Measurements from ENCODE around the gene ABCA13.

ABCA13 gene

DNA sequence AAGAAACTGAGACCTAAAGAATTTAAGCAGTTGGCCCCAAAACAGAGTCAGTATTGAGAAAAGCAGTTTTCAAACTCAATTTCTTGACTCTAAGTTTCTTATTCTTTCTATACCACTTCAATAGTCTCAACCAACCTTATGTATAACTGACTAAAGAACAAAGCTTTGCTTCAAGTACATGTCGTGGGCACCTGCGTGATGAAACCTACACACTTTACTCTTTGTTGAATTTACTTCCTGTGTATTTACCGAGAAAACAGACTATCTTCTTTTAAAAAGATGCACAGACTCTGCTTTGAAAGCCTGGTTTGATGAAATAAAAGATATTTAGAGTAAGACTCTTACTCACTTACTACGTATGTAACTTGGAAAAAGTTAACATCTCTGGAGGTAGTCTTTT is 455.9 kb downstream of the ABCA13 start:
- no peak for DNase-seq
- Histone ChIP-seq H3K27ac (no peak overlapping the region), H3K36me3 (no peaks in the 10 kb centered on the region), H3K9me3 (ENCODE audit: severe bottlenecking) (no peaks in the 10 kb centered on the region), H3K4me3 (ENCODE audit: low read depth, low read length) (no peak overlapping the region), H3K27me3 (ENCODE audit: insufficient read depth, low read depth, severe bottlenecking) (no peaks in the 10 kb centered on the region)
- TF ChIP-seq, protein P1, sequence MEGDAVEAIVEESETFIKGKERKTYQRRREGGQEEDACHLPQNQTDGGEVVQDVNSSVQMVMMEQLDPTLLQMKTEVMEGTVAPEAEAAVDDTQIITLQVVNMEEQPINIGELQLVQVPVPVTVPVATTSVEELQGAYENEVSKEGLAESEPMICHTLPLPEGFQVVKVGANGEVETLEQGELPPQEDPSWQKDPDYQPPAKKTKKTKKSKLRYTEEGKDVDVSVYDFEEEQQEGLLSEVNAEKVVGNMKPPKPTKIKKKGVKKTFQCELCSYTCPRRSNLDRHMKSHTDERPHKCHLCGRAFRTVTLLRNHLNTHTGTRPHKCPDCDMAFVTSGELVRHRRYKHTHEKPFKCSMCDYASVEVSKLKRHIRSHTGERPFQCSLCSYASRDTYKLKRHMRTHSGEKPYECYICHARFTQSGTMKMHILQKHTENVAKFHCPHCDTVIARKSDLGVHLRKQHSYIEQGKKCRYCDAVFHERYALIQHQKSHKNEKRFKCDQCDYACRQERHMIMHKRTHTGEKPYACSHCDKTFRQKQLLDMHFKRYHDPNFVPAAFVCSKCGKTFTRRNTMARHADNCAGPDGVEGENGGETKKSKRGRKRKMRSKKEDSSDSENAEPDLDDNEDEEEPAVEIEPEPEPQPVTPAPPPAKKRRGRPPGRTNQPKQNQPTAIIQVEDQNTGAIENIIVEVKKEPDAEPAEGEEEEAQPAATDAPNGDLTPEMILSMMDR (IDR thresholded peaks at IDR 0.05; ENCODE audit: low read depth, low read length) = no peak

DNA sequence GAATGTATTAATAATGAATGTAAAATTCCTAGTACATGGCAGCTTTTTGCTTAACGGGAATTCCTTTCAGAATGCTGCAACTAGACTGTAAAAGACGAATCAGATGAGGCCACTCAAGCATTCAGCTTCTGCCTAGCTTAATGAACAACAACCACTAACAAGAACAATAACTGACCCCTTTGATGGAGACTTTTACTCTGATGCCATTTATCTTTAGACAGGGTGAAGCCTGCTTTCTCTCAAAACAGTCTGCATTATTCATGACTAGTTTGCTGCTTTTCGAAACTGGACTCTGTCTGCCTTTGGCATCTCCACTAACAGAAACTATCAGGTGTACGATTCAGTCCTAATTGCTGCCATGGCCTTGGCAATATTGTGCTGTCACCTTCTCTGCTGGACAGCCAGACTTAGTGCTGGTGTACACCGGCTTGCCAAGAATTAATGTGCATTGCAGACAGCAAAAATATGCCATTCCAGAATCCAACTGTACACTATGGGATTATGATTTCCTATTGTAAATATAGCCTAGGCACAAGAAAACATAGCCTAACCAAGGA is 457.6 kb downstream of the ABCA13 start:
- DNase-seq = no peak
- TF ChIP-seq, protein P1 (IDR thresholded peaks at IDR 0.05; ENCODE audit: low read depth, low read length) = no peak
- no peaks in the 10 kb centered on the region for H3K9me3 ChIP-seq (ENCODE audit: severe bottlenecking)
- H3K36me3 ChIP-seq = no peaks in the 10 kb centered on the region
- no peak overlapping the region for H3K27ac ChIP-seq
- H3K4me3 ChIP-seq (ENCODE audit: low read depth, low read length) = no peak overlapping the region
- no peaks in the 10 kb centered on the region for H3K27me3 ChIP-seq (ENCODE audit: insufficient read depth, low read depth, severe bottlenecking)

DNA sequence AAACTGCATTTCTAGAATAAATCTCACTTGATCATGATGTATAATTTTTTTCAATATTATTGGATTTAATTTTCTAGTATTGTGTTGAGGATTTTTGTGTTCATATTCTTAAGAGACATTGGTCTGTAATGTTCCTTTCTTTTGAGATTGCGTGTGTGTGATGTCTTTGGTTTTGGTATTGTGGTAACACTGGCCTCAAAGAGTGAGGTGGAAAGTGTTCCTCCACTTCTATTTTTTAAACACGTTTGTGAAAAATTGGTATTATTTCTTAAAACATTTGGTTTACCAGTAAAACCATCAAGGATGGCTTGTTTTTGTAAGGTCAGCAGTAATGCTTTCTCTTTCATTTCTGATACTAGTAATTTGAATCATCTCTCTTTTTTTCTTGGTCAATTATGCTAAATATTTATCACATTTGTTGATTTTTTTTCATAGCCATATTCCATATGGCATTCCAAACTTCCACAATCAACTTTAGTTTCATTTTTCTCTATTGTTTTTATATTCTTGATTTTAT is 462.9 kb downstream of the ABCA13 start:
- DNase-seq = no peak
- Histone ChIP-seq H3K9me3 (ENCODE audit: severe bottlenecking) (no peaks in the 10 kb centered on the region), H3K27me3 (ENCODE audit: insufficient read depth, low read depth, severe bottlenecking) (no peaks in the 10 kb centered on the region), H3K4me3 (ENCODE audit: low read depth, low read length) (no peak overlapping the region), H3K27ac (no peak overlapping the region), H3K36me3 (no peaks in the 10 kb centered on the region)
- TF ChIP-seq, protein P1 (IDR thresholded peaks at IDR 0.05; ENCODE audit: low read depth, low read length) = no peak

DNA sequence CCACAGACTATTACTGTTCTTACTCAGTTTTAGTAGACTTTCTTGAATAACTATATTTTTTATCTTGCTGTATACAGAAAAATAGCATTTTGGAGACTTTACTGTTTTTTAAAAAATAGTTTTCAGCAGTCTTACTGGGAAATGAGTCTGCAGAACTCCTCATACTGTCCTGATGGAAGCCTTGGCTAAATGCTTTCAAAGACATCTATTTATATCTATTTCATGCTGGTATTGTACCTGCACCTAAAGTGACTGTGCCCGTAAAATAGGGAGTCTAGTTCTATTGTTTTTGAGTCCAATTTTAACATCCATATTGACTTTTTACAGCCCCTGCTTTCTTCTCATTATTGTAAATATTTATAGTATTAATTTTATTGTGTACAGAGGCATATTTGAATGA is 464.5 kb downstream of the ABCA13 start:
- no peak for DNase-seq
- TF ChIP-seq, protein P1 (IDR thresholded peaks at IDR 0.05; ENCODE audit: low read depth, low read length) = no peak
- Histone ChIP-seq H3K27ac (no peak overlapping the region), H3K4me3 (ENCODE audit: low read depth, low read length) (no peak overlapping the region), H3K27me3 (ENCODE audit: insufficient read depth, low read depth, severe bottlenecking) (no peaks in the 10 kb centered on the region), H3K36me3 (no peaks in the 10 kb centered on the region), H3K9me3 (ENCODE audit: severe bottlenecking) (no peaks in the 10 kb centered on the region)

DNA sequence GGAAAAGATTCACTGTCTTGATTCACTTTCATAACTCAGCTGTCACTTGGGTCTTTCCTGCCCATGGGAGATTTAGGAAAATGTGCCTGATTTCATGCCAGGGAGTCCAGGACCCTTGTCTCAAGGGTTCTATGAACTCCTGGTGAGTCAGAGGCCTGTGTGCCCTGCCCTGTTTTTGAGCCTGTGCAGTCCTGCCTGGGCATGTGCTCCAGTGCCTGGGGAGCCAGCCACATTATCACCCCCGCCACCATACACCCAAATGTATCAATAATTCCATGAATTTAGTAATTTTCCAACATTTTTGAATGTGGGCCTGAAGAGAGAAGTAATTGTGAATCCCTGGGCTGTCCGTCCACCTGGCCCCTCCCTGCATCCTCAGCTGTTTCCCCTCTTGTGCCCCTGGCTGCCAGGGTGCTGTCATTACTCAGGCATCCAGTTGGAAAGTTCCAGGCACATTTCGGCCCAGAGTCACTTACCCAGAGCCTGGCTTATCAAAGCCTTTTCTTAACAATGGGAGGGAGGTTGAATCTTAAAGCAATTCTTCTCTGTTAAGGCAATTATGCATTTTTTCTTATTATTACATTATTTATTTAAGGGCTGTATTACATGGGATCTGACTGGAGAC is 465.2 kb downstream of the ABCA13 start:
- no peak overlapping the region for H3K27ac ChIP-seq
- H3K4me3 ChIP-seq (ENCODE audit: low read depth, low read length) = no peak overlapping the region
- DNase-seq = no peak
- H3K9me3 ChIP-seq (ENCODE audit: severe bottlenecking) = no peaks in the 10 kb centered on the region
- no peaks in the 10 kb centered on the region for H3K27me3 ChIP-seq (ENCODE audit: insufficient read depth, low read depth, severe bottlenecking)
- H3K36me3 ChIP-seq = no peaks in the 10 kb centered on the region
- TF ChIP-seq, protein P1 (IDR thresholded peaks at IDR 0.05; ENCODE audit: low read depth, low read length) = no peak

All from WERI-Rb-1 (cell line).